Measurements from ENCODE around the gene GZMM. TPM values are rescaled to one million over a fixed set of nuclear protein-coding genes. Genes with fewer than 3 reads are reported as not detected.

GZMM gene
- total RNA-seq, 2 donors from 2014 or later: 5.3 TPM; not detected in 1

- DNase-seq: no peak
- TF ChIP-seq POLR2A (IDR thresholded peaks at IDR 0.05) (no peak), CTCF (IDR thresholded peaks at IDR 0.05) (no peak)
- H3K4me1 ChIP-seq: peaks cover 3% of the 10 kb centered on the region
- WGBS, 2 donors: 68 to 80% methylated on average over 10 to 25 of the region's 26 CpGs
- H3K27me3 ChIP-seq: peaks cover 0 to 4% of the 10 kb centered on the region in 2 donors
- no peaks in the 10 kb centered on the region for H3K36me3 ChIP-seq (replicated peaks in 1 of 2; ENCODE audit: insufficient read depth in 1 of 2, low read depth in 2 of 2)
- no peak overlapping the region for H3K4me3 ChIP-seq
- H3K27ac ChIP-seq: no peak overlapping the region
- intact Hi-C loops (cut with DNase I): no loop called here
- no peaks in the 10 kb centered on the region for H3K9me3 ChIP-seq
- no peak for ATAC-seq
Measured at GRCh38 chr19:547836-548720, 4.2 kb downstream of the GZMM start.

GRCh38 chr19:548886-549830 is 5.3 kb downstream of the GZMM start:
- WGBS, 2 donors: 62 to 77% methylated on average over 14 to 40 of the region's 52 CpGs
- Histone ChIP-seq H3K4me3 (no peak overlapping the region), H3K36me3 (replicated peaks in 1 of 2; ENCODE audit: insufficient read depth in 1 of 2, low read depth in 2 of 2) (no peaks in the 10 kb centered on the region), H3K27me3 (peaks cover 0 to 4% of the 10 kb centered on the region in 2 donors), H3K9me3 (no peaks in the 10 kb centered on the region), H3K27ac (no peak overlapping the region), H3K4me1 (peaks cover 3% of the 10 kb centered on the region)
- DNase-seq (no peak), ATAC-seq (no peak)
- TF ChIP-seq CTCF (IDR thresholded peaks at IDR 0.05) (no peak), POLR2A (IDR thresholded peaks at IDR 0.05) (no peak)
- intact Hi-C loops (cut with DNase I): no loop called here

- no peak overlapping the region for H3K27ac ChIP-seq
- TF ChIP-seq POLR2A (IDR thresholded peaks at IDR 0.05): no peak
- no peak for TF ChIP-seq CTCF (IDR thresholded peaks at IDR 0.05)
- peaks cover 0 to 3% of the 10 kb centered on the region in 2 donors for H3K27me3 ChIP-seq
- intact Hi-C loops (cut with DNase I): no loop called here
- ATAC-seq (no peak), DNase-seq (no peak)
- no peaks in the 10 kb centered on the region for H3K36me3 ChIP-seq (replicated peaks in 1 of 2; ENCODE audit: insufficient read depth in 1 of 2, low read depth in 2 of 2)
- WGBS, 2 donors: 58 to 62% methylated on average over 18 to 20 of the region's 20 CpGs
- no peaks in the 10 kb centered on the region for H3K9me3 ChIP-seq
- H3K4me1 ChIP-seq: peaks cover 3% of the 10 kb centered on the region
- H3K4me3 ChIP-seq: no peak overlapping the region
Measured at GRCh38 chr19:554817-555216, 11.0 kb downstream of the GZMM start.

- no peak for TF ChIP-seq POLR2A (IDR thresholded peaks at IDR 0.05)
- H3K36me3 ChIP-seq (replicated peaks in 1 of 2; ENCODE audit: insufficient read depth in 1 of 2, low read depth in 2 of 2): no peaks in the 10 kb centered on the region
- intact Hi-C loops (cut with DNase I): no loop called here
- no peak for DNase-seq
- no peak overlapping the region for H3K27ac ChIP-seq
- WGBS, 2 donors: 88 to 92% methylated on average over 13 to 14 of the region's 14 CpGs
- peaks cover 3% of the 10 kb centered on the region for H3K4me1 ChIP-seq
- H3K27me3 ChIP-seq: no peaks in the 10 kb centered on the region
- no peak overlapping the region for H3K4me3 ChIP-seq
- ATAC-seq: no peak
- no peaks in the 10 kb centered on the region for H3K9me3 ChIP-seq
Measured at GRCh38 chr19:555474-555808, 11.6 kb downstream of the GZMM start.

Measured in body of pancreas (tissue), 4 donors.